Astrocyte of the hippocampus (primary cell): ENCODE measurements around the gene ID3.

Source experiments
- DNase-seq: peaks from one replicate; pipeline ENCODE4 v3.0.0; 2011; ENCODE audit warnings: low read depth, low spot score

Gene ID3

GRCh38 chr1:23527900-23528249 is 31.4 kb downstream of the ID3 start:
- no peak for DNase-seq

DNA sequence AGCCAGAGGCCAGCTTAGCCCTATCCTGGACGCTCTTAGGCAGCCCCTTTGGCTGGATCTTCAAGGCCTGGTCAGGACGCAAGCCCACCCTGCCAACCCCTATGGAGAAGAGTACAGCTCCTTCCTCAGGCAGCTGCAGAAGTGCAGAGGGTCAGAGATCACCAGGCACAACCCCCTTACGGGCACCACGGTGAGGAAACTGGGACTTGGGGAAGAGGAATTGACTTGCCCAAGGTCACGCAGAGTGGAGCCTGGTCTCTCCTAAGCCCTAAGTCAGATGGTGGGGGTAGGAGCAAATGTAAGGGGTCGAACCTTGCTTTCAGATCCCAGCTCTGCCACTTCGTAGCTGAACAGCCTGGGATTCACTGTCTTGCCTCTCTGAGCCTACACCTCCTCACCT is 31.9 kb downstream of the ID3 start:
- DNase-seq = no peak

- no peak for DNase-seq
Observed at GRCh38 chr1:23526329-23527041, 32.8 kb downstream of the ID3 start.

- no peak for DNase-seq
Observed at GRCh38 chr1:23525558-23526250, 33.6 kb downstream of the ID3 start.

DNA sequence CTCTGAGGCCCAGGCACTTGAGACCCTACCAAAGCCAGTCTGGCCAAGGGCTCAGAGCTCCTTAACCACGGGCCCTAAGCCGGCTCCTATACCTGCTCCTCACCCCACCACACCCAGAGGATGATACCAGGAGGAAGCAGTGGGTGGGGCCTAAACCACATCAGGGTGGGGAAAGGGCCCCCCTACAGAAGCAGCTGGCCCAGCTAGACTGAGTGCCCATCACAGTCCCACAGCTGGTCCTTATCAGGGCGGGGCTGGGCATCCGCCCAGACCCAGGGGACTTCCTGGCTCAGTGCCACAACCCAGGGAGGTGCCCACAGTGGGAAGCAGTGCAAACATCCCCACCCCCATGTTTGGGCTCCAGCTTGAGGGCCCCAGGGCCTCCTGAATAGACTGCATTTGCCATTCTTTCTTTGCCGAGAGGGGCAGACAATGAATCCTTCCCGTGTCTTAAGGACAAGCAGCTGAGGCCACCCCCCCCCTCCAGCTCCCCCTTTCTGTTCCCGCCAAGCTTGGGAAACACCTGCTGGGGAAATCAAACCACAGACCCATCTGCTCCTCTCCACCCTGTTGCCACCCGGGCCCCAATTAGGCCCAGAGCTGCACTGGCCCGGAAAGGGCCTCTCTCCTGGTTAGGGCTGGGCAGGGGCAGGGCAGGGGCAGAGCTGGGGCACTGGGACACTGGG is 34.4 kb downstream of the ID3 start:
- no peak for DNase-seq

- DNase-seq = no peak
Observed at GRCh38 chr1:23524163-23524562, 35.1 kb downstream of the ID3 start.

DNA sequence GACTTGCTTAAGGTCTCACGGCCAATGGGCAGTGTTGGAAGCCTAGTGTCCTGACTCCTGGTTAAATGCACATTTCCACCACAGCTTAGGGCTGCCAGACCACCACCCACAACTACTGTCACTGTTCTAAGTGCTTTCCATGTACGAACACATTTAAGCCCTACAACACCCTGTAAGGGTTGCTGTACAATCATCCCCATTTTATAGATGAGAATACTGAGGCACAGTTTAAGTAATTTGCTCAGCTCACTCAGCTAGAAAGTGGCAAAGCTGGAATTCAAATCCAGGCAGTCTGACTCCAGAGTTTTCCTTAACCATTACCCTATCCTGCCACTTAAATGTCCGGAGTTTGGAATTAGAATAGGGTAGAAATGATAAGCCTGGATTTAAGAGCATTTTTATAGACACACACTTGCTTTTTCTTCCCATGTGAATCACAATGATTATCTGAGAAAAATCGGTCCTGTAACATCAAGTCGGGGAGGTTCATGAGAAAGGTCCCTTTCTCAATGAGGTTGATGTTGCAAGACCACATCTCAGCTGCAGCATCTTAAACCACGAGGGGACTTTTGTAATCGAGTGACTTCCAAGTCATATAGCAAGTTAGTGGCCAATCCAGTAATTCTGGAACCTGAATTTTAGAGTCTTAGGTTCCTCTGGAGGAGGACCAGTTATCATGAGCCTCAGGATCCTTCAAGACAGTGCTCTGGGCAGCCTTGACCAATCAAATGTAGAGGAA is 36.9 kb downstream of the ID3 start:
- no peak for DNase-seq

DNA sequence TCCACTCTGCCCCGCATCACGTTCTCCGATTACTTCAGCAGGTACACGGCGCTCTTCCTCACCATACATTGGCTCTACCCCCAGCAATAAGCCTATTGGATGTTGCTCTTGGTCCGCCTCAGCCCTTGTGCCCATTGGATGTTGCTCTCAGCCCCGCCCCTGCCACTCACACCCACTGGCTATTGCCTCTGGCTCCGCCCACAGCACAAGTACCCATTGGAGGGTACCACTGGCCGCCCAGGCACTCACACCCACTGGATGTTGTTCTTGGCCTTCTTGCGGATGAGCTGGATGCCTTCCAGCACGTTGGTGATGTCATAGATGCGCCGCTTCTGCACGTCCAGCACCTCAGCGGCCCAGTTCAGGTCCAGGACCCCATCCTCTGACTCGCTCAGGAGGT is 37.7 kb downstream of the ID3 start:
- DNase-seq = no peak

GRCh38 chr1:23517581-23517980 is 41.7 kb downstream of the ID3 start:
- DNase-seq = no peak

- DNase-seq = no peak
Observed at GRCh38 chr1:23515905-23516304, 43.4 kb downstream of the ID3 start.

DNA sequence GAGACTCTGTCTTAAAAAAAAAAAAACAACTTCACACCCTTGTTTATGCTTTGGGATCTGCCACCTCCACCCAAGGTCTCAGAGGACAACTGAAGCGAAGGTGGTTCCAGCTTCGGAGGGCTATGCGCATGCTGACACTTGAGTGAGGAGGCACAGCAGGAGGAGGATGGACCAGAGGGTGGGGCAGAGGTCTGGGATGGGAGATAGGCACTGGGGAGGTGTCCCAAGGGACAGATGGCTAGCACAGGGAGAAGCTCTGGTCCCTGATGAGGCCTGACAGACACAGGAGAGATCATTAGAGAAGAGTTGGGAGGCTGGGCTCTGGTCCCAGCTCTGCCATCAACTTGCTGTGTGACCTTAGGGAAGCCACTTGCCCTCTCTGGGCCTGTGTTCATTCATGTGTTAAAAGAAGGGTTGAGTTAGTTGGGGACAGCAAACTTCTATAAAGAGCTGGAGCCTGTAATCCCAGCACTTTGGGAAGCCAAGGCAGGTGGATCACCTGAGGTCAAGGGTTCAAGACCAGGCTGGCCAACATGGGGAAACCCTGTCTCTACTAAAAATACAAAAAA is 45.1 kb downstream of the ID3 start:
- no peak for DNase-seq

- no peak for DNase-seq
Observed at GRCh38 chr1:23509896-23510295, 49.4 kb downstream of the ID3 start.
